HG03565 (cell line): Measurements from ENCODE around the gene TMEM87A.

ENCODE experiments used
- ATAC-seq: cut with Tn5 transposase; IDR thresholded peaks from one replicate; pipeline ENCODE4 v1.9.1; 2021; ENCODE audit warnings: mild to moderate bottlenecking, moderate library complexity; ENCODE audit not compliant: unreplicated experiment

Gene TMEM87A

GRCh38 chr15:42206406-42206805, 66.8 kb downstream of the TMEM87A start:
- no peak for ATAC-seq

- no peak for ATAC-seq
Observed at GRCh38 chr15:42203891-42204290, 69.3 kb downstream of the TMEM87A start.

GRCh38 chr15:42202653-42203052, 70.6 kb downstream of the TMEM87A start:
- no peak for ATAC-seq

GRCh38 chr15:42201801-42202200, 71.4 kb downstream of the TMEM87A start:
- ATAC-seq, result no peak

GRCh38 chr15:42199126-42199525, 74.1 kb downstream of the TMEM87A start:
- no peak for ATAC-seq

GRCh38 chr15:42198516-42198915, 74.7 kb downstream of the TMEM87A start:
- no peak for ATAC-seq

GRCh38 chr15:42194513-42194912, 78.7 kb downstream of the TMEM87A start:
- ATAC-seq, result no peak

GRCh38 chr15:42193383-42193782, 79.8 kb downstream of the TMEM87A start:
- ATAC-seq, result no peak

GRCh38 chr15:42191610-42192346, 81.5 kb downstream of the TMEM87A start:
- ATAC-seq, result peak; percentile 31

GRCh38 chr15:42190370-42190769, 82.9 kb downstream of the TMEM87A start:
- no peak for ATAC-seq

- no peak for ATAC-seq
Observed at GRCh38 chr15:42185801-42186200, 87.4 kb downstream of the TMEM87A start.

- ATAC-seq, result no peak
Observed at GRCh38 chr15:42184736-42185135, 88.5 kb downstream of the TMEM87A start.

GRCh38 chr15:42184296-42184695, 88.9 kb downstream of the TMEM87A start:
- ATAC-seq, result no peak

- no peak for ATAC-seq
Observed at GRCh38 chr15:42182961-42183360, 90.3 kb downstream of the TMEM87A start.

- ATAC-seq, result no peak
Observed at GRCh38 chr15:42182328-42182886, 90.8 kb downstream of the TMEM87A start.

GRCh38 chr15:42178056-42178455, 95.2 kb downstream of the TMEM87A start:
- no peak for ATAC-seq

- no peak for ATAC-seq
Observed at GRCh38 chr15:42175671-42176070, 97.6 kb downstream of the TMEM87A start.

- no peak for ATAC-seq
Observed at GRCh38 chr15:42172475-42172874, 100.8 kb downstream of the TMEM87A start.

- ATAC-seq, result no peak
Observed at GRCh38 chr15:42171795-42172194, 101.4 kb downstream of the TMEM87A start.

- ATAC-seq, result no peak
Observed at GRCh38 chr15:42171122-42171521, 102.1 kb downstream of the TMEM87A start.

- no peak for ATAC-seq
Observed at GRCh38 chr15:42166225-42166940, 106.8 kb downstream of the TMEM87A start.

GRCh38 chr15:42165106-42165505, 108.1 kb downstream of the TMEM87A start:
- no peak for ATAC-seq
